Calu3 (cell line): Measurements from ENCODE around the gene BMP6. TPM values are rescaled to one million over a fixed set of nuclear protein-coding genes. Genes with fewer than 3 reads are reported as not detected.

Experiments
- BruUV-seq: library from RNA; stranded (reverse); fragments of 400-500 nt; replicated peaks from 2 replicates; lab custom pipeline; 2021; lab: Mats Ljungman, UMichigan
- CTCF ChIA-PET: fragments of 300-600 bp; sonication (Branson Sonifier 250); formaldehyde crosslinking; loops from one replicate; lab custom pipeline; 2022; ENCODE audit warnings: antibody characterized with exemption; lab: Charles Lee
- DNase-seq: peaks from one replicate; pipeline ENCODE4 v3.0.0; 2022
- H3K27ac Mint-ChIP-seq: one replicate; pipeline ENCODE4 v1.8.0; 2022; ENCODE audit warnings: mixed read lengths; ENCODE audit not compliant: unreplicated experiment
- H3K27me3 Mint-ChIP-seq: one replicate; pipeline ENCODE4 v1.8.0; 2022; ENCODE audit warnings: mixed read lengths; ENCODE audit not compliant: unreplicated experiment
- H3K36me3 Mint-ChIP-seq: one replicate; pipeline ENCODE4 v1.8.0; 2022; ENCODE audit warnings: mild to moderate bottlenecking, moderate library complexity, mixed read lengths; ENCODE audit not compliant: insufficient read depth, unreplicated experiment
- H3K4me1 Mint-ChIP-seq: one replicate; pipeline ENCODE4 v1.8.0; 2022; ENCODE audit warnings: mild to moderate bottlenecking, low read depth, mixed read lengths; ENCODE audit not compliant: unreplicated experiment
- H3K4me3 Mint-ChIP-seq: one replicate; pipeline ENCODE4 v1.8.0; 2022; ENCODE audit warnings: mild to moderate bottlenecking, low read depth, moderate library complexity, mixed read lengths; ENCODE audit not compliant: unreplicated experiment
- H3K9me3 Mint-ChIP-seq: one replicate; pipeline ENCODE4 v1.8.0; 2022; ENCODE audit warnings: low read depth, mixed read lengths; ENCODE audit not compliant: unreplicated experiment
- CTCF ChIP-seq: fragments of 200-600 bp; IDR thresholded peaks from one replicate; pipeline ENCODE4 v1.8.0; 2022; ENCODE audit warnings: antibody characterized with exemption; ENCODE audit not compliant: unreplicated experiment
- intact Hi-C: fragments of 100-400 bp; cut with micrococcal nuclease; formaldehyde crosslinking; loops from one replicate; pipeline ENCODE4 v1.10.0; 2022; ENCODE audit not compliant: unreplicated experiment
- total RNA-seq: library from RNA; stranded (reverse); gene quantifications from 2 replicates; pipeline ENCODE4 v1.2.3, GENCODE V29; 2022

The BMP6 gene
- total RNA-seq, 1 experiment from 2014 or later: 0.17 TPM

DNA sequence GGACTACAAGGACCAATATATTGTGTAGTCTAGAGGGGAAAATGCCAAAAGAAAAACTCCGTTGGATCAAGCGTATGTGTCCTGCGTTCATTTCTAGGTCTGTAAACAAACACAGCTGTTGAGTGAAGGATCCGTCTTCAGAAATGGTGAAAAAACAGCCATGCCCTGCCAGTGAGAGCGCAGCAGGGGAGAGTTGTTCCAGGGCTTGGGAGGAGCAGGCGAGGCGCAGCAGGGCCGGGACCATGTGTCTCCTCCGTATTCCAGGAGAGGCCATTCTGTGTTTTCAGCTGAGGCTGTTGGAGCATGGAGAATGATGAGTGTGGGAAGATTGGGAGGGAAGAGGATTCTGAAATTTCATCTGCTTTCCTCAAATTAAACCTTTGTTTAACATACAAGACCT lies 38.0 kb downstream of the BMP6 start:
- no TSS peak for BruUV-seq
- H3K36me3 Mint-ChIP-seq: no peaks in the 10 kb centered on the region
- no peak for DNase-seq
- no peak overlapping the region for H3K4me3 Mint-ChIP-seq
- H3K27me3 Mint-ChIP-seq: peaks cover 14% of the 10 kb centered on the region
- CTCF ChIA-PET: no interaction called here
- intact Hi-C loops: no loop called here
- no peak for TF ChIP-seq CTCF
- H3K27ac Mint-ChIP-seq: no peak overlapping the region
- no peaks in the 10 kb centered on the region for H3K4me1 Mint-ChIP-seq
- no peaks in the 10 kb centered on the region for H3K9me3 Mint-ChIP-seq

DNA sequence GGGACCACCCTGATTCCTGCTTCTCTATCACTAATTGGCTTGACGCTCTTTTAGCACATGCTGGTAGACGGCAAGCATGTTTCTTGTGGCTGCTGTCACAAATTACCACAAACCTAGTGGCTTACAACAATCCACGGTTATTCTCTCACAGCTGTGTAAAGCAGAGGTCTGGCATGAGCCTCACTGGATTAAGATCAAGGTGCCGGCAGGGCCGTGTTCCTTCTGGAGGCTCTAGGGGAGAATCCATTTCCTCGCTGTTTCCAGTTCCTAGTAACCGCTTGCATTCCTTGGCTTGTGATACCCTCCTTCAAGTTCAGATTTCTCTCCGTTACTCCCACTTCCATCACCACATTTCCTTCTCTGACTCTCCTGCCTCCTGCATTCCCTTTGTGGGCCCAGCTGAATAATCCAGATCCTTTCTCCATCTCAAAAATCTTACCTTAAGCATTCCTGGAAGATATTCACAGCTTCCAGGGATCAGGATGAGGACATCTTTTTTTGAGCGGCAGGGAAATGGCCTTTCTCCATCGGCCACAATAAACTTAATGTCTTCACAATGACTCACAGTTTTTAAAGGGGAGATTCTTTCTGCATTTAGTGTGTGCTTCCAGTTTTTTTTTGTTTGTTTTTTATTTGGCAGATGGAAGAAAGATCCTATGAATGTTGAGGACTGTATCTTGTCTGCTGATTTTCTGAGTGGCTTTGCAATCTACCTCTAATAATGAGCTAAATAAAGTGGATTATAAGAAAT lies 39.9 kb downstream of the BMP6 start:
- H3K36me3 Mint-ChIP-seq: no peaks in the 10 kb centered on the region
- no TSS peak for BruUV-seq
- CTCF ChIA-PET: no interaction called here
- no peaks in the 10 kb centered on the region for H3K4me1 Mint-ChIP-seq
- intact Hi-C loops: no loop called here
- H3K4me3 Mint-ChIP-seq: no peak overlapping the region
- TF ChIP-seq CTCF: no peak
- no peaks in the 10 kb centered on the region for H3K9me3 Mint-ChIP-seq
- H3K27ac Mint-ChIP-seq: no peak overlapping the region
- no peak for DNase-seq
- peaks cover 9% of the 10 kb centered on the region for H3K27me3 Mint-ChIP-seq

- no peaks in the 10 kb centered on the region for H3K9me3 Mint-ChIP-seq
Observed at GRCh38 chr6:7769702-7770101, 43.8 kb downstream of the BMP6 start.

GRCh38 chr6:7770111-7770510 lies 44.2 kb downstream of the BMP6 start:
- Mint-ChIP-seq H3K36me3 (no peaks in the 10 kb centered on the region), H3K4me1 (no peaks in the 10 kb centered on the region)
- CTCF ChIA-PET: no interaction called here

More at GRCh38 chr6:7769702-7770101, 43.8 kb downstream of the BMP6 start:
- H3K4me3 Mint-ChIP-seq: no peak overlapping the region
- H3K27ac Mint-ChIP-seq: no peak overlapping the region
- DNase-seq: no peak
- no peaks in the 10 kb centered on the region for H3K4me1 Mint-ChIP-seq
- H3K36me3 Mint-ChIP-seq: no peaks in the 10 kb centered on the region
- H3K27me3 Mint-ChIP-seq: peaks cover 18% of the 10 kb centered on the region
- intact Hi-C loops: no loop called here
- TF ChIP-seq CTCF: no peak
- CTCF ChIA-PET: no interaction called here
- BruUV-seq: no TSS peak

More at GRCh38 chr6:7770111-7770510, 44.2 kb downstream of the BMP6 start:
- DNase-seq: no peak
- no TSS peak for BruUV-seq
- Mint-ChIP-seq H3K27ac (no peak overlapping the region), H3K9me3 (no peaks in the 10 kb centered on the region), H3K27me3 (peaks cover 22% of the 10 kb centered on the region), H3K4me3 (no peak overlapping the region)
- TF ChIP-seq CTCF: no peak
- intact Hi-C loops: no loop called here
